HEK293 (cell line): ENCODE measurements around the gene SEMA7A.

ENCODE experiments used
- FEZF1 ChIP-seq: fragments of 450-650 bp; formaldehyde crosslinking; IDR thresholded peaks from 2 replicates; pipeline ENCODE4 v1.5.1; 2016; ENCODE audit warnings: missing biosample characterization, missing genetic modification characterization
- GLI4 ChIP-seq: fragments of 450-650 bp; formaldehyde crosslinking; IDR thresholded peaks from 2 replicates; pipeline ENCODE4 v1.5.1; 2016; ENCODE audit warnings: missing biosample characterization, missing genetic modification characterization
- KLF16 ChIP-seq: fragments of 450-650 bp; formaldehyde crosslinking; IDR thresholded peaks from 2 replicates; pipeline ENCODE4 v1.5.1; 2017; ENCODE audit warnings: missing biosample characterization, missing genetic modification characterization
- KLF9 ChIP-seq: fragments of 450-650 bp; formaldehyde crosslinking; IDR thresholded peaks from 2 replicates; pipeline ENCODE4 v1.5.1; 2016; ENCODE audit warnings: missing biosample characterization, missing genetic modification characterization, low read depth
- OSR2 ChIP-seq: fragments of 450-650 bp; formaldehyde crosslinking; IDR thresholded peaks from 2 replicates; pipeline ENCODE4 v1.5.1; 2016; ENCODE audit warnings: missing biosample characterization, missing genetic modification characterization
- SCRT2 ChIP-seq: fragments of 450-650 bp; formaldehyde crosslinking; IDR thresholded peaks from 2 replicates; pipeline ENCODE4 v1.5.1; 2016; ENCODE audit warnings: missing biosample characterization, missing genetic modification characterization
- SETDB1 ChIP-seq: IDR thresholded peaks from one replicate; pipeline ENCODE4 v1.6.1; 2017; ENCODE audit warnings: mild to moderate bottlenecking, low read length, moderate library complexity, mixed read lengths; ENCODE audit not compliant: insufficient read length
- SP7 ChIP-seq: fragments of 450-650 bp; formaldehyde crosslinking; IDR thresholded peaks from 2 replicates; pipeline ENCODE4 v1.5.1; 2016; ENCODE audit warnings: missing biosample characterization, missing genetic modification characterization
- TRIM28 ChIP-seq: IDR thresholded peaks from 2 replicates; pipeline ENCODE4 v1.6.1; 2011; ENCODE audit warnings: low read length, control low read depth, borderline replicate concordance
- ZFHX2 ChIP-seq: fragments of 450-650 bp; formaldehyde crosslinking; conservative IDR thresholded peaks from 2 replicates; pipeline ENCODE4 v1.5.1; 2016; ENCODE audit warnings: missing biosample characterization, missing genetic modification characterization
- ZFP37 ChIP-seq: fragments of 450-650 bp; formaldehyde crosslinking; IDR thresholded peaks from 2 replicates; pipeline ENCODE4 v1.5.1; 2016; ENCODE audit warnings: missing biosample characterization, missing genetic modification characterization
- ZIC2 ChIP-seq: fragments of 450-650 bp; formaldehyde crosslinking; IDR thresholded peaks from 2 replicates; pipeline ENCODE4 v1.5.1; 2016; ENCODE audit warnings: missing biosample characterization, missing genetic modification characterization
- ZNF16 ChIP-seq: fragments of 450-650 bp; formaldehyde crosslinking; IDR thresholded peaks from 2 replicates; pipeline ENCODE4 v1.5.1; 2016; ENCODE audit warnings: low read depth, missing biosample characterization, missing genetic modification characterization
- ZNF184 ChIP-seq: fragments of 450-650 bp; IDR thresholded peaks from 2 replicates; pipeline ENCODE4 v1.5.1; 2018; ENCODE audit warnings: missing biosample characterization, mild to moderate bottlenecking, missing genetic modification characterization
- ZNF211 ChIP-seq: fragments of 450-650 bp; formaldehyde crosslinking; IDR thresholded peaks from 2 replicates; pipeline ENCODE4 v1.5.1; 2016; ENCODE audit warnings: low read depth, missing biosample characterization, missing genetic modification characterization
- ZNF214 ChIP-seq: fragments of 450-650 bp; formaldehyde crosslinking; IDR thresholded peaks from 2 replicates; pipeline ENCODE4 v1.5.1; 2017; ENCODE audit warnings: missing biosample characterization, mild to moderate bottlenecking, missing genetic modification characterization, borderline replicate concordance
- ZNF239 ChIP-seq: fragments of 450-650 bp; formaldehyde crosslinking; IDR thresholded peaks from 2 replicates; pipeline ENCODE4 v1.5.1; 2016; ENCODE audit warnings: missing biosample characterization, missing genetic modification characterization
- ZNF280D ChIP-seq: fragments of 450-650 bp; formaldehyde crosslinking; IDR thresholded peaks from 2 replicates; pipeline ENCODE4 v1.5.1; 2016; ENCODE audit warnings: missing biosample characterization, missing genetic modification characterization
- ZNF311 ChIP-seq: fragments of 450-650 bp; formaldehyde crosslinking; IDR thresholded peaks from 2 replicates; pipeline ENCODE4 v1.5.1; 2017; ENCODE audit warnings: missing biosample characterization, missing genetic modification characterization, borderline replicate concordance
- ZNF324 ChIP-seq: fragments of 450-650 bp; formaldehyde crosslinking; IDR thresholded peaks from 2 replicates; pipeline ENCODE4 v1.5.1; 2016; ENCODE audit warnings: missing biosample characterization, missing genetic modification characterization
- ZNF350 ChIP-seq: fragments of 450-650 bp; formaldehyde crosslinking; IDR thresholded peaks from 2 replicates; pipeline ENCODE4 v1.5.0; 2017; ENCODE audit warnings: missing biosample characterization, mild to moderate bottlenecking, missing genetic modification characterization
- ZNF366 ChIP-seq: fragments of 450-650 bp; formaldehyde crosslinking; conservative IDR thresholded peaks from 2 replicates; pipeline ENCODE4 v1.5.1; 2016; ENCODE audit warnings: missing biosample characterization, missing genetic modification characterization
- ZNF416 ChIP-seq: fragments of 450-650 bp; formaldehyde crosslinking; IDR thresholded peaks from 2 replicates; pipeline ENCODE4 v1.5.1; 2016; ENCODE audit warnings: missing biosample characterization, missing genetic modification characterization
- ZNF433 ChIP-seq: fragments of 450-650 bp; formaldehyde crosslinking; IDR thresholded peaks from 2 replicates; pipeline ENCODE4 v1.5.1; 2016; ENCODE audit warnings: missing biosample characterization, missing genetic modification characterization, low read depth
- ZNF513 ChIP-seq: fragments of 450-650 bp; IDR thresholded peaks from 2 replicates; pipeline ENCODE4 v1.5.1; 2018; ENCODE audit warnings: missing biosample characterization, missing genetic modification characterization
- ZNF623 ChIP-seq: fragments of 450-650 bp; formaldehyde crosslinking; IDR thresholded peaks from 2 replicates; pipeline ENCODE4 v1.5.1; 2016; ENCODE audit warnings: missing biosample characterization, missing genetic modification characterization
- ZNF626 ChIP-seq: fragments of 450-650 bp; sonication (Bioruptor Pico); formaldehyde crosslinking; IDR thresholded peaks from 2 replicates; pipeline ENCODE4 v1.5.1; 2018; ENCODE audit warnings: missing biosample characterization, missing genetic modification characterization, inconsistent platforms
- ZNF707 ChIP-seq: fragments of 450-650 bp; formaldehyde crosslinking; IDR thresholded peaks from 2 replicates; pipeline ENCODE4 v1.5.1; 2016; ENCODE audit warnings: missing biosample characterization, missing genetic modification characterization
- ZNF843 ChIP-seq: fragments of 450-650 bp; formaldehyde crosslinking; IDR thresholded peaks from 2 replicates; pipeline ENCODE4 v1.5.1; 2016; ENCODE audit warnings: missing biosample characterization, missing genetic modification characterization
- TF ChIP-seq, protein P1 (sequence below): fragments of 450-650 bp; formaldehyde crosslinking; IDR thresholded peaks from 2 replicates; pipeline ENCODE4 v1.5.1; 2016; ENCODE audit warnings: missing biosample characterization, missing genetic modification characterization
- TF ChIP-seq, protein P2 (sequence below): fragments of 450-650 bp; formaldehyde crosslinking; IDR thresholded peaks from 2 replicates; pipeline ENCODE4 v1.5.1; 2016; ENCODE audit warnings: missing biosample characterization, missing genetic modification characterization
- TF ChIP-seq, protein P3 (sequence below): fragments of 450-650 bp; formaldehyde crosslinking; IDR thresholded peaks from 2 replicates; pipeline ENCODE4 v1.5.1; 2017; ENCODE audit warnings: missing biosample characterization, missing genetic modification characterization

Gene SEMA7A

DNA sequence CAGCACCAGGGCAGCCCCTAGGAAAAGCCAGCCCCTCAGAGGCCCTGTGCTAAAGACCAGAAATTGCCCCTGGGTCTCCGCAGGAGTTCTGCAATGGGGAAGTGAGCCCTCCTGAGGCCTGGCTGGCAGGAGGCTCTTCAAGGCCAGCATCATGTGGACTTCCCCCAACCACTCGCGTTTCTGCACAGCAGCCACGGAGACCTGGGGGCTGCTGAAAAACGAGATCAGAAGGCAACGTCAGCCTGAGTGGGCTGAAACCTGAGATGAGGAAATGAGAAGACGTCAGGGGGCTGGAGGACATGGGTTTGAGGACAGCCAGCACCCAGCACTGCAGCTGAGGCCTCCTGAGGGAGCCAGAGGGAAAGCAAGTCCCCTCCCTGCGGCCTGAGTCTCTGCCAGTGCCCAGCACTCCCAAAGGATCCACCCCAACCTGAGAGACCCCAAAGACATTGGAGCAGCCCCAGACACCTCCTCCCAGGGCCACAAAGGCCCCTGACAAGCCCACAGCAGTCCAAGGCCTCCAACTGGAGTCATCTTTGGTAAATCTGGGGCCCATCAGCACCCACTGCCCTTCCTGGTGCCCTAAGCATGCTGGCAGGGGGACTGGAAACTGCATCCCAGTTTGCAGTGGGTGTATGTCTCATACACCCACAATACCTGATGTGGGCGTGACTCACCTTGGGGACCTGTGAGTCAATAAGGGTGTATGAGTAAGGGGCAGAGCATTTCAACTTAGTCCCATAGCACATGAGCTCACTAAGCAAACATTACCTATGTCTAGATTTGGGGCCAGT is 37.1 kb downstream of the SEMA7A start (continued):
- TF ChIP-seq, protein P1, sequence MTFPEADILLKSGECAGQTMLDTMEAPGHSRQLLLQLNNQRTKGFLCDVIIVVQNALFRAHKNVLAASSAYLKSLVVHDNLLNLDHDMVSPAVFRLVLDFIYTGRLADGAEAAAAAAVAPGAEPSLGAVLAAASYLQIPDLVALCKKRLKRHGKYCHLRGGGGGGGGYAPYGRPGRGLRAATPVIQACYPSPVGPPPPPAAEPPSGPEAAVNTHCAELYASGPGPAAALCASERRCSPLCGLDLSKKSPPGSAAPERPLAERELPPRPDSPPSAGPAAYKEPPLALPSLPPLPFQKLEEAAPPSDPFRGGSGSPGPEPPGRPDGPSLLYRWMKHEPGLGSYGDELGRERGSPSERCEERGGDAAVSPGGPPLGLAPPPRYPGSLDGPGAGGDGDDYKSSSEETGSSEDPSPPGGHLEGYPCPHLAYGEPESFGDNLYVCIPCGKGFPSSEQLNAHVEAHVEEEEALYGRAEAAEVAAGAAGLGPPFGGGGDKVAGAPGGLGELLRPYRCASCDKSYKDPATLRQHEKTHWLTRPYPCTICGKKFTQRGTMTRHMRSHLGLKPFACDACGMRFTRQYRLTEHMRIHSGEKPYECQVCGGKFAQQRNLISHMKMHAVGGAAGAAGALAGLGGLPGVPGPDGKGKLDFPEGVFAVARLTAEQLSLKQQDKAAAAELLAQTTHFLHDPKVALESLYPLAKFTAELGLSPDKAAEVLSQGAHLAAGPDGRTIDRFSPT (tag by site-specific recombination) = peak; percentile 69
- no peak for TF ChIP-seq ZNF513 (tag by site-specific recombination)
- TF ChIP-seq ZNF239 (tag by site-specific recombination) = no peak
- no peak for TF ChIP-seq KLF16 (tag by site-specific recombination)
- TF ChIP-seq ZNF626 (tag by site-specific recombination) = no peak
- TF ChIP-seq, protein P2, sequence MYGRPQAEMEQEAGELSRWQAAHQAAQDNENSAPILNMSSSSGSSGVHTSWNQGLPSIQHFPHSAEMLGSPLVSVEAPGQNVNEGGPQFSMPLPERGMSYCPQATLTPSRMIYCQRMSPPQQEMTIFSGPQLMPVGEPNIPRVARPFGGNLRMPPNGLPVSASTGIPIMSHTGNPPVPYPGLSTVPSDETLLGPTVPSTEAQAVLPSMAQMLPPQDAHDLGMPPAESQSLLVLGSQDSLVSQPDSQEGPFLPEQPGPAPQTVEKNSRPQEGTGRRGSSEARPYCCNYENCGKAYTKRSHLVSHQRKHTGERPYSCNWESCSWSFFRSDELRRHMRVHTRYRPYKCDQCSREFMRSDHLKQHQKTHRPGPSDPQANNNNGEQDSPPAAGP (tag by site-specific recombination) = peak; percentile 92
- TF ChIP-seq ZFP37 (tag by site-specific recombination) = 0 out of 2 replicates have a peak, but pooled peaks have one; percentile 27
- no peak for TF ChIP-seq ZNF843
- no peak for TF ChIP-seq ZNF707
- no peak for TF ChIP-seq ZNF280D (tag by site-specific recombination)
- peak; percentile 99 for TF ChIP-seq ZIC2 (tag by site-specific recombination)
- TF ChIP-seq TRIM28 = no peak
- TF ChIP-seq FEZF1 (tag by site-specific recombination) = no peak
- TF ChIP-seq SETDB1 = no peak
- TF ChIP-seq ZFHX2 = peak; percentile 96
- no peak for TF ChIP-seq SP7 (tag by site-specific recombination)
- TF ChIP-seq ZNF211 (tag by site-specific recombination) = 0 out of 2 replicates have a peak, but pooled peaks have one; percentile 14
- no peak for TF ChIP-seq GLI4 (tag by site-specific recombination)
- no peak for TF ChIP-seq SCRT2 (tag by site-specific recombination)
- no peak for TF ChIP-seq ZNF350
- TF ChIP-seq OSR2 = no peak
- TF ChIP-seq ZNF214 = no peak
- TF ChIP-seq ZNF311 (tag by site-specific recombination) = no peak
- peak; percentile 84 for TF ChIP-seq ZNF184 (tag by site-specific recombination)
- TF ChIP-seq ZNF433 (tag by site-specific recombination) = no peak
- TF ChIP-seq ZNF416 (tag by site-specific recombination) = no peak
- no peak for TF ChIP-seq ZNF324 (tag by site-specific recombination)
- no peak for TF ChIP-seq ZNF366 (tag by site-specific recombination)
- TF ChIP-seq, protein P3, sequence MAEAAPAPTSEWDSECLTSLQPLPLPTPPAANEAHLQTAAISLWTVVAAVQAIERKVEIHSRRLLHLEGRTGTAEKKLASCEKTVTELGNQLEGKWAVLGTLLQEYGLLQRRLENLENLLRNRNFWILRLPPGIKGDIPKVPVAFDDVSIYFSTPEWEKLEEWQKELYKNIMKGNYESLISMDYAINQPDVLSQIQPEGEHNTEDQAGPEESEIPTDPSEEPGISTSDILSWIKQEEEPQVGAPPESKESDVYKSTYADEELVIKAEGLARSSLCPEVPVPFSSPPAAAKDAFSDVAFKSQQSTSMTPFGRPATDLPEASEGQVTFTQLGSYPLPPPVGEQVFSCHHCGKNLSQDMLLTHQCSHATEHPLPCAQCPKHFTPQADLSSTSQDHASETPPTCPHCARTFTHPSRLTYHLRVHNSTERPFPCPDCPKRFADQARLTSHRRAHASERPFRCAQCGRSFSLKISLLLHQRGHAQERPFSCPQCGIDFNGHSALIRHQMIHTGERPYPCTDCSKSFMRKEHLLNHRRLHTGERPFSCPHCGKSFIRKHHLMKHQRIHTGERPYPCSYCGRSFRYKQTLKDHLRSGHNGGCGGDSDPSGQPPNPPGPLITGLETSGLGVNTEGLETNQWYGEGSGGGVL = peak; percentile 29; the same call in 1 of the 2 replicates
- no peak for TF ChIP-seq ZNF16
- peak; percentile 24; the same call in 1 of the 2 replicates for TF ChIP-seq KLF9 (tag by site-specific recombination)
- TF ChIP-seq ZNF623 = no peak
